Kidney (tissue), 14 donors: ENCODE measurements around the gene AHDC1. TPM values are rescaled to one million over a fixed set of nuclear protein-coding genes. Genes with fewer than 3 reads are reported as not detected.

Source experiments
- DNase-seq, 5 donors: peaks; one replicate each; pipeline ENCODE4 v3.0.0-alpha.2; 2013 to 2020
- FAIRE-seq: peaks from 2 replicates; lab custom pipeline; 2012; peaks lifted over from hg19 to GRCh38; lab: Jason Lieb, UNC
- H3K27ac ChIP-seq, 2 donors: one replicate each; pipeline ENCODE4 v1.7.0; 2013; ENCODE audit warnings: low read depth in 2 of 2, low read length in 2 of 2, inconsistent platforms in 1 of 2
- H3K27me3 ChIP-seq: one replicate; pipeline ENCODE4 v1.7.1; 2013; ENCODE audit warnings: low read length, inconsistent platforms; ENCODE audit not compliant: control insufficient read depth, insufficient read depth
- H3K36me3 ChIP-seq, 3 donors: one replicate each; pipeline versions ENCODE4 v1.7.0 to v1.7.1; 2013; ENCODE audit warnings: low read length in 3 of 3, control low read depth in 1 of 3, inconsistent platforms in 1 of 3; ENCODE audit not compliant: insufficient read depth in 3 of 3, control insufficient read depth in 2 of 3
- H3K4me1 ChIP-seq, 3 donors: one replicate each; pipeline versions ENCODE4 v1.7.0 to v1.7.1; 2013; ENCODE audit warnings: low read length in 3 of 3, inconsistent platforms in 1 of 3, low read depth in 1 of 3; ENCODE audit not compliant: control insufficient read depth in 2 of 3, insufficient read depth in 2 of 3
- H3K4me3 ChIP-seq, 3 donors: one replicate each; pipeline versions ENCODE4 v1.7.0 to v1.8.1; 2013; ENCODE audit warnings: low read length in 3 of 3, control low read depth in 1 of 3, inconsistent platforms in 1 of 3
- H3K9ac ChIP-seq, 3 donors: one replicate each; pipeline versions ENCODE4 v1.7.0 to v1.7.1; 2013; ENCODE audit warnings: low read length in 3 of 3, control low read depth in 1 of 3, inconsistent platforms in 1 of 3
- H3K9me3 ChIP-seq, 3 donors: one replicate each; pipeline versions ENCODE4 v1.7.0 to v1.7.1; 2013; ENCODE audit warnings: low read length in 3 of 3, control low read depth in 1 of 3, inconsistent platforms in 1 of 3; ENCODE audit not compliant: control insufficient read depth in 2 of 3, insufficient read depth in 1 of 3
- intact Hi-C: fragments of 100-400 bp; cut with DNase I; formaldehyde crosslinking; loops from one replicate; pipeline ENCODE4 v1.11.1; 2022
- polyA plus RNA-seq: library from polyadenylated mRNA; stranded (reverse); fragments of 350-450 nt; fragmentation: Illumina TruSeq; extraction: RNeasy Lipid Tissue Mini Kit (QIAGEN cat#74804); gene quantifications from one replicate; pipeline ENCODE4 v1.2.3, GENCODE V29; 2014; ENCODE audit warnings: low read depth, low replicate concordance; ENCODE audit not compliant: insufficient read depth
- total RNA-seq: library from RNA; stranded (reverse); fragmentation: NEBNext Ultra II Directional; extraction: Animal tissue kit (Norgen Biotek cat#: 25700); gene quantifications from one replicate; pipeline ENCODE4 v1.2.1, GENCODE V29; 2021
- TF ChIP-seq, protein P1 (sequence below): IDR thresholded peaks from 3 replicates; pipeline ENCODE4 v1.5.1; 2012; ENCODE audit warnings: mild to moderate bottlenecking, moderate library complexity, borderline replicate concordance; ENCODE audit not compliant: insufficient read depth; ENCODE audit errors: extremely low read depth
- donor health status: control.
- donor health status: control.
- donor health status: control.
- donor health status: control.
- donor health status: control.
- donor health status: DM: yes; HTN: yes; CAD: no.
- donor health status: Normal renal cell carcinoma (clear cell type).

Gene AHDC1
- total and polyA plus RNA-seq, 2 donors from 2014 or later: 8.5 to 48.2 TPM

DNA sequence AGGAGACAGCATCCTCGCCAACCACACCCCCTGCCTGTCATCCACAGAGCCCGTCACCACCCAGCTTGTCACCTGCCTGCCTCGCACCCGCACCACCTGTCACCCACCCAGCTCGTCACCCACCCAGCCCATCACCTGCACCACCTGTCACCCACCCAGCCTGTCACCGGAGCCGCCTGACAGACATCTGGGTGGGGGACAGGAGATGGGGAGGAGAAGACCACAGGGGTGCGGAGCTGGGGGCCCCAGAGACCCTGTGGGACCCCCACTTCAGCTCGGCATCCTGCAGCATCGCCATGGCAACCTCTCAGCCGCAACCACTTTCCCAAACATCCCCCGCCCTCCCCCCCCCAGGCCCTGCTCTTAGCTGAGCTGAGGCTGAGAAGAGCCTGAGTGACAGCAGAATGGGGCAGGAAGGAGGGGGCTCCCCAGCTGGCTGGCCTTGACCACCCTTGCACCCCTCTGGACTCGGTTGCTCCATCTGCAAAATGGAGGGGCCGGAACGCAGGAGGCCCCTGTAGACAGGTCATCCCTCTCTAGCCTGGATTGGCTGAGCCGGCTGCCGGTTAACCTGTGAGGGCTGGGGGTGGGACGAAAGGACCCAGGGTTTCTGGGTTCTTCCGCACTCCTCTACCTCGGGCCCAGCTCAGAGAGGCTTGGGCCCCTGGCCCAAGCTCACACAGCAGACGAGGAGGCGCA, 11.6 kb downstream of the AHDC1 start:
- no peak overlapping the region for H3K4me3 ChIP-seq
- no peak overlapping the region for H3K27ac ChIP-seq
- peaks cover 0 to 4% (median 3%) of the 10 kb centered on the region in 3 donors for H3K36me3 ChIP-seq
- TF ChIP-seq, protein P1, sequence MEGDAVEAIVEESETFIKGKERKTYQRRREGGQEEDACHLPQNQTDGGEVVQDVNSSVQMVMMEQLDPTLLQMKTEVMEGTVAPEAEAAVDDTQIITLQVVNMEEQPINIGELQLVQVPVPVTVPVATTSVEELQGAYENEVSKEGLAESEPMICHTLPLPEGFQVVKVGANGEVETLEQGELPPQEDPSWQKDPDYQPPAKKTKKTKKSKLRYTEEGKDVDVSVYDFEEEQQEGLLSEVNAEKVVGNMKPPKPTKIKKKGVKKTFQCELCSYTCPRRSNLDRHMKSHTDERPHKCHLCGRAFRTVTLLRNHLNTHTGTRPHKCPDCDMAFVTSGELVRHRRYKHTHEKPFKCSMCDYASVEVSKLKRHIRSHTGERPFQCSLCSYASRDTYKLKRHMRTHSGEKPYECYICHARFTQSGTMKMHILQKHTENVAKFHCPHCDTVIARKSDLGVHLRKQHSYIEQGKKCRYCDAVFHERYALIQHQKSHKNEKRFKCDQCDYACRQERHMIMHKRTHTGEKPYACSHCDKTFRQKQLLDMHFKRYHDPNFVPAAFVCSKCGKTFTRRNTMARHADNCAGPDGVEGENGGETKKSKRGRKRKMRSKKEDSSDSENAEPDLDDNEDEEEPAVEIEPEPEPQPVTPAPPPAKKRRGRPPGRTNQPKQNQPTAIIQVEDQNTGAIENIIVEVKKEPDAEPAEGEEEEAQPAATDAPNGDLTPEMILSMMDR: no peak
- H3K4me1 ChIP-seq: peaks cover 7 to 67% (median 15%) of the 10 kb centered on the region in 3 donors
- H3K9me3 ChIP-seq: no peaks in the 10 kb centered on the region
- peak overlapping the region in 1 of 3 donors; percentile 40 for H3K9ac ChIP-seq
- H3K27me3 ChIP-seq: no peaks in the 10 kb centered on the region
- FAIRE-seq (no peak), DNase-seq (peak in 2 of 5 donors; percentile 65 to 68)
- intact Hi-C loops: no loop called here

DNA sequence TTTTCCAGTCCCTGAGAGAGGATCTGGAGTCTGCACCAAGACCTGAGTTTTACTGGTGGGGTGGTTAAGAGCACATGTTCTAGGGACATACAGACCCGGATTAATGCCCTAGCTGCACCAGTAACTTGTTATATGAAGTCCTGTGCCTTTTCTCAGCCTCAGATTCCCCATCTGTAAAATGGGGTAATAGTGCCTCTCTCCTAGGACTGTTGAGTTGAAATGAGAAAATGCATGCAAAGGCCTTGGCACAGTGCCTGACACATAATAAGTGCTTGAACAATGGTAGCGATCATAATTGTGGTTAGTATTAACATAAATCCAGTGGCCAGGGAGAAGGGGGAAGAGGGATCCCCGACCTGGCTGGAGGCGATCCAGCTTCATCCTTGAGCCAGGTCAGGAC, 12.3 kb downstream of the AHDC1 start:
- Histone ChIP-seq H3K4me1 (peaks cover 5 to 59% (median 11%) of the 10 kb centered on the region in 3 donors), H3K27me3 (no peaks in the 10 kb centered on the region), H3K9me3 (no peaks in the 10 kb centered on the region), H3K4me3 (no peak overlapping the region), H3K36me3 (peaks cover 0 to 4% (median 3%) of the 10 kb centered on the region in 3 donors), H3K27ac (no peak overlapping the region), H3K9ac (no peak overlapping the region)
- intact Hi-C loops: no loop called here
- FAIRE-seq (no peak), DNase-seq (peak in 1 of 5 donors; percentile 26)
- TF ChIP-seq, protein P1: no peak

DNA sequence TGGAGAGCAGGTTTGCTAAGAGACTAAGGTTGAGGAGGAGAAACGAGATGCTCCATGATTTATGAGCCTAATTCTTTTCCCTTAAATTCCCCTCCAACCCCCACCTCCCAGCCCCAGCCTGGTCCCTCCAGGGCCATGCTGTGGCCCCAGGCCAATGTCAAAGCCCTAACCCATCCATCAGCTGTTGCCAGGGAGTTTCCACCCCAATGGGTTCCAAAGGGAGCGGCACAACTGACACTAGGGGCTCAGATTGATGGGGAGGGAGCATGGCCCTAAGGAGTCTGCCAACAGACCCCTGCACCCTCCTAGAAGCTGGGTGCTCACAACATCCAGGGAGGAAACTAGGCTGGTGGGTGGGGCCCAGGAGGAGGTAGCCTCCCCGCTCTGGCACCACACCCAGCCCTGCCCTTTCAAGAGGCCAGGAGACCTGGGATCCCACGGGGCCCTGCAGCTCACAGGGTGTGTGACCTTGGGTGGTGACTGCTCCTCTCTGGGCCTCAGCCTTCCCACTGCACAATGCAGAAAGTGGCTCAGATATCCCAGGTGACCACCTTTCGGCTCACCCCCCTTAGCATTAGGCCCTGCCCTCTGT, 12.9 kb downstream of the AHDC1 start:
- intact Hi-C loops: no loop called here
- TF ChIP-seq, protein P1: no peak
- no peak overlapping the region for H3K27ac ChIP-seq
- H3K9me3 ChIP-seq: no peaks in the 10 kb centered on the region
- H3K27me3 ChIP-seq: no peaks in the 10 kb centered on the region
- FAIRE-seq (no peak), DNase-seq (peak in 2 of 5 donors; percentile 6 to 46)
- peaks cover 2 to 54% (median 10%) of the 10 kb centered on the region in 3 donors for H3K4me1 ChIP-seq
- peaks cover 0 to 4% (median 3%) of the 10 kb centered on the region in 3 donors for H3K36me3 ChIP-seq
- no peak overlapping the region for H3K9ac ChIP-seq
- no peak overlapping the region for H3K4me3 ChIP-seq
